Liver (tissue), 9 donors: Measurements from ENCODE around the gene POLL. TPM values are rescaled to one million over a fixed set of nuclear protein-coding genes. Genes with fewer than 3 reads are reported as not detected.
"Not testable (repeated sequence)": the region's sequence is repeated elsewhere in the genome, so short reads cannot be mapped to it uniquely, and the experiment has no call there.

Source experiments
- DNase-seq: peaks from one replicate; pipeline ENCODE4 v3.0.0-alpha.2; 2017; ENCODE audit warnings: low spot score
- H3K27ac ChIP-seq, 2 donors: one replicate each; pipeline ENCODE4 v1.7.0; 2013; ENCODE audit warnings: inconsistent platforms in 2 of 2, low read length in 2 of 2, control low read depth in 1 of 2, low read depth in 1 of 2, mild to moderate bottlenecking in 1 of 2
- H3K27me3 ChIP-seq, 4 donors: one replicate each; pipeline versions ENCODE4 v1.6.1 to v1.7.0; 2013; ENCODE audit warnings: low read length in 3 of 4, inconsistent platforms in 1 of 4, mild to moderate bottlenecking in 1 of 4, moderate library complexity in 1 of 4; ENCODE audit not compliant: control insufficient read depth in 4 of 4, insufficient read depth in 4 of 4
- H3K36me3 ChIP-seq, 4 donors: one replicate each; pipeline versions ENCODE4 v1.6.1 to v1.7.0; 2013; ENCODE audit warnings: low read length in 3 of 4, mild to moderate bottlenecking in 3 of 4, low read depth in 1 of 4, moderate library complexity in 1 of 4; ENCODE audit not compliant: control insufficient read depth in 4 of 4, insufficient read depth in 3 of 4
- H3K4me1 ChIP-seq, 4 donors: one replicate each; pipeline versions ENCODE4 v1.6.1 to v1.7.0; 2013; ENCODE audit warnings: low read length in 3 of 4, mild to moderate bottlenecking in 3 of 4, moderate library complexity in 1 of 4; ENCODE audit not compliant: control insufficient read depth in 4 of 4, insufficient read depth in 4 of 4
- H3K4me3 ChIP-seq, 3 donors: one replicate each; pipeline versions ENCODE4 v1.6.1 to v1.7.0; 2013; ENCODE audit warnings: low read length in 3 of 3, control low read depth in 1 of 3, low read depth in 1 of 3, mild to moderate bottlenecking in 1 of 3
- H3K9ac ChIP-seq, 2 donors: one replicate each; pipeline ENCODE4 v1.7.0; 2013; ENCODE audit warnings: low read length in 2 of 2, mild to moderate bottlenecking in 2 of 2, moderate library complexity in 2 of 2, control low read depth in 1 of 2, low read depth in 1 of 2
- H3K9me3 ChIP-seq, 4 donors: one replicate each; pipeline versions ENCODE4 v1.6.1 to v1.7.0; 2013; ENCODE audit warnings: low read length in 3 of 4; ENCODE audit not compliant: control insufficient read depth in 4 of 4
- ATF3 ChIP-seq: IDR thresholded peaks from 2 replicates; pipeline ENCODE4 v1.6.1; 2016; ENCODE audit warnings: antibody characterized with exemption
- EGR1 ChIP-seq, 2 donors: IDR thresholded peaks; 2 replicates each; pipeline ENCODE4 v1.6.1; 2016 to 2018; ENCODE audit warnings: antibody characterized with exemption in 2 of 2, low read depth in 2 of 2
- FOXA1 ChIP-seq: IDR thresholded peaks from 2 replicates; pipeline ENCODE4 v1.6.1; 2016; ENCODE audit warnings: antibody characterized with exemption
- FOXA2 ChIP-seq: IDR thresholded peaks from 2 replicates; pipeline ENCODE4 v1.6.1; 2016; ENCODE audit warnings: antibody characterized with exemption
- GABPA ChIP-seq, 2 donors: IDR thresholded peaks in 1 of 2; conservative IDR thresholded peaks in 1 of 2; 2 replicates each; pipeline ENCODE4 v1.6.1; 2016; ENCODE audit warnings: antibody characterized with exemption in 2 of 2, mild to moderate bottlenecking in 1 of 2, moderate library complexity in 1 of 2
- HNF4G ChIP-seq: IDR thresholded peaks from 2 replicates; pipeline ENCODE4 v1.6.1; 2016; ENCODE audit warnings: antibody characterized with exemption
- JUND ChIP-seq, 2 donors: IDR thresholded peaks; 2 replicates each; pipeline ENCODE4 v1.6.1; 2016; ENCODE audit warnings: antibody characterized with exemption in 2 of 2
- NR2F2 ChIP-seq: IDR thresholded peaks from 2 replicates; pipeline ENCODE4 v1.6.1; 2016; ENCODE audit warnings: antibody characterized with exemption
- RAD21 ChIP-seq, 2 donors: IDR thresholded peaks; 2 replicates each; pipeline ENCODE4 v1.6.1; 2016; ENCODE audit warnings: antibody characterized with exemption in 2 of 2, mild to moderate bottlenecking in 2 of 2
- RXRA ChIP-seq, 2 donors: IDR thresholded peaks; 2 replicates each; pipeline ENCODE4 v1.6.1; 2017 to 2018; ENCODE audit warnings: antibody characterized with exemption in 2 of 2, mild to moderate bottlenecking in 1 of 2
- SP1 ChIP-seq: IDR thresholded peaks from 2 replicates; pipeline ENCODE4 v1.6.1; 2018; ENCODE audit warnings: antibody characterized with exemption, mild to moderate bottlenecking
- TAF1 ChIP-seq: conservative IDR thresholded peaks from 2 replicates; pipeline ENCODE4 v1.6.1; 2016; ENCODE audit warnings: antibody characterized with exemption, mild to moderate bottlenecking
- YY1 ChIP-seq: IDR thresholded peaks from 2 replicates; pipeline ENCODE4 v1.6.1; 2016; ENCODE audit warnings: antibody characterized with exemption, mild to moderate bottlenecking
- ZBTB33 ChIP-seq: IDR thresholded peaks from 2 replicates; pipeline ENCODE4 v1.6.1; 2016; ENCODE audit warnings: antibody characterized with exemption
- WGBS: extraction: QIAGEN DNeasy Blood & Tissue Kit; methylation state at CpG from one replicate; pipeline ENCODE4 v1.1.7; 2013; 5-methylcytosine and 5-hydroxymethylcytosine counted together
- polyA plus RNA-seq, 2 donors: library from polyadenylated mRNA; stranded (reverse) in 1 of 2; unstranded in 1 of 2; fragments of 200-250 nt in 1 of 2; fragments of >200 nt in 1 of 2; fragmentation: Nextera tagmentation in 1 of 2; extraction: Ambion mirVana in 1 of 2; gene quantifications; one replicate each; pipeline versions ENCODE4 v1.2.1 to v1.2.3, GENCODE V29; 2013 to 2015
- total RNA-seq, 2 donors: library from RNA; depleted of rRNA; stranded (reverse); fragments of >200 nt; gene quantifications; one replicate each; pipeline ENCODE4 v1.2.3, GENCODE V29; 2014
- TF ChIP-seq, protein P1 (sequence below): IDR thresholded peaks from 2 replicates; pipeline ENCODE4 v1.6.1; 2016; ENCODE audit warnings: antibody characterized with exemption
- TF ChIP-seq, protein P2 (sequence below): fragments of 150-350 bp; IDR thresholded peaks from 2 replicates; pipeline ENCODE4 v1.5.1; 2017; ENCODE audit warnings: improper control_type of control experiment, low read depth, low read length; ENCODE audit not compliant: missing input control
- donor health status: healthy.
- donor health status: healthy.
- donor health status: healthy.
- donor health status: healthy.
- donor health status: healthy.

The POLL gene
- total and polyA plus RNA-seq, 4 donors = 8.8 to 13.0 (median 10.3) TPM

DNA sequence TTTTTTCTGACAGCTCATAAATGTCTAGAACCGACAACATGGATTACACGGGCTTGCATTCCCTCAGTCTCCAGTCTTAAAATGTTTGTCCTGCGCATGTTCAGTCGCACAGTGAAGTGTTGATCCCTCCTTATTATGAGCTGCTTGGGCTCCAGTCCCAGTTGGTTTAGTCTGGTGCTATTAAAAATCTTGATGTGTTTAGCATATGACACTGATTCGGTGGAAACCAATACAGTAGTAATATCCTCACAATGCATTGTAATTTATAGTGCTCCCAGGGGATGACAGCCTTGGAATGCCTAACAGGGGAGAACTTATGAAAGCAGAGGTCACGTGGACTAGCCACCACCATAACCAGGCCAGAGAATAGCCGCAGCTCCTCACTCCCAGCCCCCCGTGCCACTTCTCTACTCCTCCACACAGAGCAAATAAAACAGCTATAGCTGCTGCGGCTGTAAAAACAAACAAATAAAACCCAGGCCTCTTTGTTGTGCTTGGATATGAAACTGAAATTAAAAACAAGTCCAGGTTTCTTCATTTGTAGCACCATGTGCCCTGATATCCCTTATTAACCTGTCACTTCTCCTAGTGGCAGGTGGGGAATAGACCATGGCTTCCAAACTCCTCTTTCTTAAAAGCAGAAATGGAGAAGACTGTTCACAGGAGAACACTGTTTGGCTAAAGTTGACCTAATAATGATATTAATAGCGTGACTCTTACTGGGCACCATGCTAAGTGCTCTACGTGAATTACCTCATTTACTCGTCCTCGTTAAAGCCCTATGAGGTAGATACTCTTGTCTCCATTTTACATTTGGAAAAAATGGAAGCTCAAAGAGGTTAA, 7.8 kb upstream of the POLL start:
- no peaks in the 10 kb centered on the region for H3K27me3 ChIP-seq
- H3K9ac ChIP-seq = no peak overlapping the region
- H3K4me1 ChIP-seq = no peaks in the 10 kb centered on the region
- no peaks in the 10 kb centered on the region for H3K9me3 ChIP-seq
- no peak overlapping the region for H3K27ac ChIP-seq
- DNase-seq = no peak
- TF ChIP-seq TAF1 (no peak), FOXA2 (no peak), JUND (IDR thresholded peaks at IDR 0.05) (no peak), FOXA1 (no peak), EGR1 (IDR thresholded peaks at IDR 0.05; ENCODE audit: low read depth in 2 of 2) (no peak), NR2F2 (no peak), ATF3 (no peak), HNF4G (no peak), YY1 (no peak), RAD21 (IDR thresholded peaks at IDR 0.05) (no peak), SP1 (no peak), RXRA (IDR thresholded peaks at IDR 0.05) (no peak), GABPA (IDR thresholded peaks at IDR 0.05 in 1 of 2, conservative IDR thresholded peaks at IDR 0.05 in 1 of 2) (no peak), ZBTB33 (no peak)
- TF ChIP-seq, protein P1, sequence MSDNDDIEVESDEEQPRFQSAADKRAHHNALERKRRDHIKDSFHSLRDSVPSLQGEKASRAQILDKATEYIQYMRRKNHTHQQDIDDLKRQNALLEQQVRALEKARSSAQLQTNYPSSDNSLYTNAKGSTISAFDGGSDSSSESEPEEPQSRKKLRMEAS = no peak
- TF ChIP-seq, protein P2, sequence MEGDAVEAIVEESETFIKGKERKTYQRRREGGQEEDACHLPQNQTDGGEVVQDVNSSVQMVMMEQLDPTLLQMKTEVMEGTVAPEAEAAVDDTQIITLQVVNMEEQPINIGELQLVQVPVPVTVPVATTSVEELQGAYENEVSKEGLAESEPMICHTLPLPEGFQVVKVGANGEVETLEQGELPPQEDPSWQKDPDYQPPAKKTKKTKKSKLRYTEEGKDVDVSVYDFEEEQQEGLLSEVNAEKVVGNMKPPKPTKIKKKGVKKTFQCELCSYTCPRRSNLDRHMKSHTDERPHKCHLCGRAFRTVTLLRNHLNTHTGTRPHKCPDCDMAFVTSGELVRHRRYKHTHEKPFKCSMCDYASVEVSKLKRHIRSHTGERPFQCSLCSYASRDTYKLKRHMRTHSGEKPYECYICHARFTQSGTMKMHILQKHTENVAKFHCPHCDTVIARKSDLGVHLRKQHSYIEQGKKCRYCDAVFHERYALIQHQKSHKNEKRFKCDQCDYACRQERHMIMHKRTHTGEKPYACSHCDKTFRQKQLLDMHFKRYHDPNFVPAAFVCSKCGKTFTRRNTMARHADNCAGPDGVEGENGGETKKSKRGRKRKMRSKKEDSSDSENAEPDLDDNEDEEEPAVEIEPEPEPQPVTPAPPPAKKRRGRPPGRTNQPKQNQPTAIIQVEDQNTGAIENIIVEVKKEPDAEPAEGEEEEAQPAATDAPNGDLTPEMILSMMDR = no peak
- H3K36me3 ChIP-seq = no peaks in the 10 kb centered on the region
- no peak overlapping the region for H3K4me3 ChIP-seq
- 90% methylated on average over 13 of the region's 13 CpGs for WGBS

- not testable (repeated sequence) for H3K27ac ChIP-seq, H3K9me3 ChIP-seq, H3K4me3 ChIP-seq, H3K36me3 ChIP-seq, H3K4me1 ChIP-seq, H3K27me3 ChIP-seq, DNase-seq, H3K9ac ChIP-seq
- 72% methylated on average over 2 of the region's 2 CpGs for WGBS
Observed at GRCh38 chr10:101593331-101593730, 5.3 kb upstream of the POLL start.
